ENCODE results near the gene PHAF1.
A peak's percentile ranks its signal among the peaks of the same experiment; 100 is the strongest.

PHAF1 gene

DNA sequence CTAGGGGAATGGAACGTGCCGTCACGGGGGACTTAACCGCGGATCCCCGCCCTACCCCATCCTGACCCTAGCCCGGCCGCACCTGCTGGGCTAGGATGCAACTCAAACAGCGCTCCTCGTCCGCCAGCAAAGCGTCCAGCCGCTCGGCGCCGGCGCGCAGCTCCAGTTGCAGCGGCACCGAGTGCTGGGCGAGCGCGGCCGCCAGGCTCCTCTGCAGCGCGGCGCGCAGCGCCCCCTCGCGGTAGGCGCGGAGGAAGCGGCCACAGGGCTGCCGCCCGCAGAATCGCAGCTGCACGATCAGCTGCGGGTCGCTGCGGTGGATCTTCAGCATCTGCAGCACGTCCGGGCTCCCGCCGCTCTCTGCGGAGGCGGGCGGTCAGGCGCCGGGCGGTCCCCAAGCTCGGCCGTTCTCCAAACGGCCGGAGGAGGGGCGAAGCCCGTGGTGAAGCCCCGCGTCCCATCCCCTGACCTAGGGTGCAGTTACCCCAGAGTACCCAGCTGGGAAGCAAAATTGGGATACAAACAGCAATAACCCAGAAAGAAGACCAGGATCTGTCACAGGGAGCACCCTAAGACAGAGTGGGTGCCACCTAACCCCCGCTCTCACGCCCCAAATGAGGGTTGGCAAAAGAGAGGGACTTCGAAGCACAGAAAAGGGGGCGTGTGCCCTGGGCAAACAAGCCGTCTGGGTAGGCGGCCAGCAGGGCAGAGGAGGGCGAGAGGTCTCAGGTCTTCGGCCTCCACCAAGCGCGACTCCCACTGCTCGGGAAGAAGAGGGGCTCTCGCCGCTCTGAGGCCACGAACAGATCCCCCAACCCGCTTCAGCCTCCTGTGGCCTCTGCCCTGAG lies 45.8 kb downstream of the PHAF1 start:
- Histone ChIP-seq H3K27ac (ENCODE audit: insufficient read depth in 1 of 2, low read depth in 1 of 2, low read length in 2 of 2, poor library complexity in 1 of 2, severe bottlenecking in 2 of 2) (no peak overlapping the region), H3K4me1 (ENCODE audit: control extremely low read depth in 1 of 4, control insufficient read depth in 4 of 4, insufficient read depth in 4 of 4, low read length in 3 of 4) (peaks cover 3 to 43% (median 33%) of the 10 kb centered on the region in 4 experiments), H3K9me3 (ENCODE audit: control extremely low read depth in 1 of 5, control insufficient read depth in 4 of 5, insufficient read depth in 2 of 5, low read depth in 1 of 5, low read length in 4 of 5) (peaks cover 0 to 4% (median 0%) of the 10 kb centered on the region in 5 experiments), H3K27me3 (replicated peaks in 2 of 5; ENCODE audit: control insufficient read depth in 4 of 5, insufficient read depth in 5 of 5, low read length in 4 of 5) (peaks cover 0 to 21% (median 6%) of the 10 kb centered on the region in 5 experiments), H3K4me3 (ENCODE audit: control insufficient read depth in 1 of 7, extremely low read depth in 1 of 7, insufficient read depth in 4 of 7, low read depth in 2 of 7, low read length in 6 of 7) (peak overlapping the region in 4 of 7 experiments; percentile 1 to 49 (median 46)), H3K36me3 (ENCODE audit: control insufficient read depth in 4 of 4, insufficient read depth in 4 of 4, low read length in 3 of 4) (no peaks in the 10 kb centered on the region)
- ChIA-PET POLR2A (interaction anchor here (0.8 kb wide), 1 partner anchor 16 kb away, joined by 4 read pairs; no protein-coding TSS in a partner anchor), CTCF (interaction anchor here (0.8 to 6.1 kb wide), 26 partner anchors 10 to 208 kb away, joined by 3 to 65 read pairs (median 5); partner anchors contain the start of genes CES3, HSF4 and NOL3)
- 12% methylated on average over 53 of the region's 74 CpGs for WGBS (ENCODE audit: insufficient coverage)
- peak; percentile 74 to 87 (median 82) for DNase-seq

DNA sequence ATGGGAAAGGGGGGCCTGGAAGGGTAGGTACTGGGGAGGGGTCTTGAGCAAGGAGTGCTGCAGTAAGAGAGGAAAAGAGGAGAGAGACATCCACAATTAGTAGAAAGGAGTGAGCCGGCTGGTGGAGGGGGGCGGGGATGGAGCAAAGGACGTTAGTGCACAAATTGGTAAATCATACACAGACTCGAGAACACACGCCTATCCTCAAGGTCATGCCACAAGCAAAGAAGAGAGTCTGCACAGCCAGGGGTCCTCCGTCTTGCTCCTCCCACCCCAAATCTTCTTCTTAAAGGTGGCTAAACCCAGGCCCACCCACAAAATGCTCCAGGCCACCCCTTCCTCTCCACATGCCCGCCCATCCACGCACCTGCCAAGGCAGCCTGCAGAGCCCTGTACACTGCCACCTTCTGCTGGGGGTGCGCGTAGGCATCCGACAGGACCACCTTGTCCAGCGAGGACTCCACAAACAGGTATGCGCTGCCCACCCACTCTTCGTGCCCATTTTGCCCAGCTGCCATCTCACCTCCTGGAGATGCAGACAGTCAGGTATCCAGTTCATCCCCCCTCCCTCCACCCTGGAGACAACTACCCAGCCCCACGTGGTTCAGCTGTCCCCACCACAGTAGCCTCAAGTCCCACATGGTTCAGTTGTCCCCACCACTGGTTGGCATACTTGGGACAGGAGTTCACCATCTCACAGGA lies 46.6 kb downstream of the PHAF1 start:
- Histone ChIP-seq H3K4me1 (ENCODE audit: control extremely low read depth in 1 of 4, control insufficient read depth in 4 of 4, insufficient read depth in 4 of 4, low read length in 3 of 4) (peaks cover 3 to 45% (median 34%) of the 10 kb centered on the region in 4 experiments), H3K36me3 (ENCODE audit: control insufficient read depth in 4 of 4, insufficient read depth in 4 of 4, low read length in 3 of 4) (no peaks in the 10 kb centered on the region), H3K27me3 (replicated peaks in 2 of 5; ENCODE audit: control insufficient read depth in 4 of 5, insufficient read depth in 5 of 5, low read length in 4 of 5) (peaks cover 0 to 24% (median 6%) of the 10 kb centered on the region in 5 experiments), H3K9me3 (ENCODE audit: control extremely low read depth in 1 of 5, control insufficient read depth in 4 of 5, insufficient read depth in 2 of 5, low read depth in 1 of 5, low read length in 4 of 5) (peaks cover 0 to 4% (median 0%) of the 10 kb centered on the region in 5 experiments), H3K27ac (ENCODE audit: insufficient read depth in 1 of 2, low read depth in 1 of 2, low read length in 2 of 2, poor library complexity in 1 of 2, severe bottlenecking in 2 of 2) (no peak overlapping the region), H3K4me3 (ENCODE audit: control insufficient read depth in 1 of 7, extremely low read depth in 1 of 7, insufficient read depth in 4 of 7, low read depth in 2 of 7, low read length in 6 of 7) (no peak overlapping the region)
- no peak for DNase-seq
- WGBS (ENCODE audit: insufficient coverage): 86% methylated on average over 10 of the region's 15 CpGs
- ChIA-PET CTCF (interaction anchor here (0.8 to 6.1 kb wide), 14 partner anchors 12 to 202 kb away, joined by 3 to 65 read pairs (median 9); partner anchors contain the start of gene NOL3), POLR2A (interaction anchor here (1.7 kb wide), 1 partner anchor 143 kb away, joined by 3 read pairs; no protein-coding TSS in a partner anchor)

DNA sequence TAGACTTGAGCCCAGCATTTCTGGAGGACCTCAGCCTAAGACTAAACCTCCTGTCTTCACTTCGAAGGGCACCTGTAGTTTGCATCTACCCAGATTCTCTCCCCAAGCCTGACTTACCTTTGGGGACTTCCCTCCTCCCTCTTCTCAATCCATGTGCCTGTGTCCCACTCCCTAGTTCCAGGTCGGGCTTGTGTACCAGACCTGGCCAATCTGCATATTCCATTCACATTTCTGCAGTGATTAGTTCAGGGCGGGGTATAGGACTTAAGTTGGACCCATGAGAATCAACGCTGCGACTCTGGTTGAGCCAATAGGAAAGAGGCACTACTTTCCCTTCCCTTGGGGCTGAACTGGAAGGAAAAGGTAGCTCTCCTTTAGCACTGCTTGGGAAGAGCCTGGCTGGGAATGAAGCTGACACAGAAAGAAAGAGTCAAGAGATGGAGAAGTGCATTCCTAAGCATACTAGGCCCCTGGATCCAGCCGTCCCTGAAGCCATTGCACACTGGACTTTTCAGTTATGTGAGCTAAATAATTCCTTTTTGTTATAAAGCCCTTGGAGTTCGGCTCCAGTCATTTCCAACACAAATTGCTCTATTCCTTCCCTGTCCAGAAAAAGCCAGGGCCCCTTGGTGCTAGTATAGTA lies 47.5 kb downstream of the PHAF1 start:
- Histone ChIP-seq H3K36me3 (ENCODE audit: control insufficient read depth in 4 of 4, insufficient read depth in 4 of 4, low read length in 3 of 4) (no peaks in the 10 kb centered on the region), H3K27ac (ENCODE audit: insufficient read depth in 1 of 2, low read depth in 1 of 2, low read length in 2 of 2, poor library complexity in 1 of 2, severe bottlenecking in 2 of 2) (no peak overlapping the region), H3K27me3 (replicated peaks in 2 of 5; ENCODE audit: control insufficient read depth in 4 of 5, insufficient read depth in 5 of 5, low read length in 4 of 5) (peaks cover under 1 to 31% (median 12%) of the 10 kb centered on the region in 5 experiments), H3K9me3 (ENCODE audit: control extremely low read depth in 1 of 5, control insufficient read depth in 4 of 5, insufficient read depth in 2 of 5, low read depth in 1 of 5, low read length in 4 of 5) (peaks cover 0 to 4% (median 0%) of the 10 kb centered on the region in 5 experiments), H3K4me1 (ENCODE audit: control extremely low read depth in 1 of 4, control insufficient read depth in 4 of 4, insufficient read depth in 4 of 4, low read length in 3 of 4) (peaks cover 3 to 49% (median 38%) of the 10 kb centered on the region in 4 experiments), H3K4me3 (ENCODE audit: control insufficient read depth in 1 of 7, extremely low read depth in 1 of 7, insufficient read depth in 4 of 7, low read depth in 2 of 7, low read length in 6 of 7) (no peak overlapping the region)
- DNase-seq: no peak
- WGBS (ENCODE audit: insufficient coverage): 93% methylated on average over 5 of the region's 7 CpGs
- CTCF ChIA-PET: interaction anchor here (0.7 to 5.3 kb wide), 20 partner anchors 12 to 195 kb away, joined by 3 to 65 read pairs (median 3); partner anchors contain the start of gene NOL3
- POLR2A ChIA-PET: interaction anchor here (1.7 kb wide), 1 partner anchor 144 kb away, joined by 3 read pairs; no protein-coding TSS in a partner anchor

DNA sequence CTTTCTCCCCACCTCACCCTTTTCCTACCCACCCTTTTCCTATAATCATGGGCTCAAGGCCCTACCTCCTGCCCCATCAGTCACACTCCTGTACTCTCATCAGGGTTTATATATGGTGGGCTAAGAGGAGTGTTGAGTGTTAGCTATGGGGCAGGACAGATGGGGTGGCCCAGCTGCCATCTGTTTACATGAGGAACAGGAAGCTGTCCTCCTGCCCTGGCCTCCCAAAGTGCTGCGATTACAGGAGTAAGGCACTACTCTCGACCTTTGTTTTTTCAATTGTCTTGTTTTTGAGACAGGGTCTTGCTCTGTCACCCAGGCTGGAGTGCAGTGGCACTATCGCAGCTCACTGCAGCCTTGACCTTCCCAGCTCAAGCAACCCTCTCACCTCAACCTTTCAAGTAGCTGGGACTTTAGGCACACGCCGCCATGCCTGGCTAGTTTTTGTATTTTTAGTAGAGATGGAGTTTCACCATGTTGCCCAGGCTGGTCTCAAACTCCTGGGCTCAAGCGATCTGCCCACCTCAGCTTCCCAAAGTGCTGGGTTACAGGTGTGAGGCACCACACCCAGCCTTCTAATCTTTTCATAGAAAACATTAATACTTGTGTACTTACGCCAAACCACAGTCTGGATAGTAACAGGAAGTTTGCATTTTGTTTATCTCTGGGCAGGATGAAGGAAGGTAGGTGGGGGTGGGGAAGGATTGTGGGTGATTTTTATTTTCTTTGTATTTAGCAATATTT lies 48.3 kb downstream of the PHAF1 start:
- no peaks in the 10 kb centered on the region for H3K36me3 ChIP-seq (ENCODE audit: control insufficient read depth in 4 of 4, insufficient read depth in 4 of 4, low read length in 3 of 4)
- H3K4me1 ChIP-seq (ENCODE audit: control extremely low read depth in 1 of 4, control insufficient read depth in 4 of 4, insufficient read depth in 4 of 4, low read length in 3 of 4): peaks cover 3 to 56% (median 46%) of the 10 kb centered on the region in 4 experiments
- H3K27ac ChIP-seq (ENCODE audit: insufficient read depth in 1 of 2, low read depth in 1 of 2, low read length in 2 of 2, poor library complexity in 1 of 2, severe bottlenecking in 2 of 2): no peak overlapping the region
- WGBS (ENCODE audit: insufficient coverage): 94% methylated on average over 4 of the region's 7 CpGs
- POLR2A ChIA-PET: interaction anchor here (1.7 kb wide), 1 partner anchor 144 kb away, joined by 3 read pairs; no protein-coding TSS in a partner anchor
- H3K9me3 ChIP-seq (ENCODE audit: control extremely low read depth in 1 of 5, control insufficient read depth in 4 of 5, insufficient read depth in 2 of 5, low read depth in 1 of 5, low read length in 4 of 5): peaks cover 0 to 4% (median 0%) of the 10 kb centered on the region in 5 experiments
- H3K27me3 ChIP-seq (replicated peaks in 2 of 5; ENCODE audit: control insufficient read depth in 4 of 5, insufficient read depth in 5 of 5, low read length in 4 of 5): peaks cover 6 to 39% (median 15%) of the 10 kb centered on the region in 5 experiments
- no peak overlapping the region for H3K4me3 ChIP-seq (ENCODE audit: control insufficient read depth in 1 of 7, extremely low read depth in 1 of 7, insufficient read depth in 4 of 7, low read depth in 2 of 7, low read length in 6 of 7)
- CTCF ChIA-PET: interaction anchor here (0.7 to 5.3 kb wide), 21 partner anchors 11 to 196 kb away, joined by 3 to 65 read pairs (median 4); partner anchors contain the start of gene NOL3
- no peak for DNase-seq

DNA sequence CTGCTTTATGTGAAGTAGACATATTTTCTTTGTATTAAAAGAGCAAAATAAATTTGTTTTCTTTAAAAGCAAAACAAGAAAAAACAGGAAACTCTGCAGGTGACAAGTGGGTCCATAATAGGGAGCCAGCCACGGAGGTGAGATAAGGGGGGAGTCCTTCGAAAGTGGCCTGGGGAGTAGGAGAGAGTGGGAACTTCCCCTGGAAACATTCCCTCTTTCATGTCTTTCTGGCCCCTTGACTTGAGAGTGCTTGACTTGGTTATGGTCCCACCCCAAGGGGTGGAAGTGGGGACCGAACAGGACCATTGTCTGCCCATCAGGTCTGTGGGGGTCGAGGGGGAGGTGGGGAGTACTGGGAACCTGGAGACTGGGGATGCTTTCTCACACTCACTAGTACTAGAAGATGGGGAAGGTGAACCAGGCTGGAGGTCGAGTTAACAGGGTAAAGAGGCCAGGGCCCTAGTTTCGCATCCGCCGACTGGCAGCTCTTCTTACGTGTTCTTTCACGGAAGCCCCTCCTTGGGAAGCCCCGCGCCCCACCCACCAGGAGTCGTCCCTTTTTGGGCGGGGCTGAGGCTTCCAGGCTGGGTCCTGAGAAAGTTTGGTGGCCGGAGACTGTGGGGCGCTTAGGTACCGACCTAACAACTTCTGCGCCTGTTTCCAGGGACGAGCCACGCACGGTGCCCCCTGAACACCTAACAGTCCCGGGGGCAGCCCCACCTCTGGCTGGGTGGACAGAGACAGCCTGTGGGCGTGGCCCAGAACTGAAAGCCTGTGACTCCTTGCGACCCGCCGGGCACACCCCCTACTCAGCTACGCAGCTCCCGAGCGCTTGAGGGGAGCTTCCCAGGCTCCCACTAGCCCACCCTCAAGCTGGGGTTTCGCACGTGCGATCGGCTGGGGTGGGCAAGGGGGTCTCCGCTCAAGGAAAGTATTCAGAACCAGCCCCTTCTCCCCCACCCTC lies 49.2 kb downstream of the PHAF1 start:
- CTCF ChIA-PET: interaction anchor here (0.5 to 5.3 kb wide), 17 partner anchors 8 to 194 kb away, joined by 3 to 65 read pairs (median 3); partner anchors contain the start of gene B3GNT9
- peaks cover 6 to 48% (median 16%) of the 10 kb centered on the region in 5 experiments for H3K27me3 ChIP-seq (replicated peaks in 2 of 5; ENCODE audit: control insufficient read depth in 4 of 5, insufficient read depth in 5 of 5, low read length in 4 of 5)
- H3K9me3 ChIP-seq (ENCODE audit: control extremely low read depth in 1 of 5, control insufficient read depth in 4 of 5, insufficient read depth in 2 of 5, low read depth in 1 of 5, low read length in 4 of 5): peaks cover 0 to 4% (median 0%) of the 10 kb centered on the region in 5 experiments
- peak overlapping the region in 1 of 2 experiments; percentile 64 for H3K27ac ChIP-seq (ENCODE audit: insufficient read depth in 1 of 2, low read depth in 1 of 2, low read length in 2 of 2, poor library complexity in 1 of 2, severe bottlenecking in 2 of 2)
- H3K4me1 ChIP-seq (ENCODE audit: control extremely low read depth in 1 of 4, control insufficient read depth in 4 of 4, insufficient read depth in 4 of 4, low read length in 3 of 4): peaks cover 3 to 59% (median 49%) of the 10 kb centered on the region in 4 experiments
- POLR2A ChIA-PET: no interaction called here
- peak in 2 of 3 donors; percentile 57 to 67 for DNase-seq
- peak overlapping the region; percentile 74 to 92 (median 84) for H3K4me3 ChIP-seq (ENCODE audit: control insufficient read depth in 1 of 7, extremely low read depth in 1 of 7, insufficient read depth in 4 of 7, low read depth in 2 of 7, low read length in 6 of 7)
- WGBS (ENCODE audit: insufficient coverage): 4% methylated on average over 25 of the region's 34 CpGs
- no peaks in the 10 kb centered on the region for H3K36me3 ChIP-seq (ENCODE audit: control insufficient read depth in 4 of 4, insufficient read depth in 4 of 4, low read length in 3 of 4)

All from common myeloid progenitor, CD34-positive (primary cell).